ENCODE results near the gene DNAJC12. TPM values are rescaled to one million over a fixed set of nuclear protein-coding genes. Genes with fewer than 3 reads are reported as not detected.
"Not testable (repeated sequence)": the region's sequence is repeated elsewhere in the genome, so short reads cannot be mapped to it uniquely, and the experiment has no call there.

Gene DNAJC12
- total RNA-seq, 1 donor from 2014 or later = 8.6 TPM

DNA sequence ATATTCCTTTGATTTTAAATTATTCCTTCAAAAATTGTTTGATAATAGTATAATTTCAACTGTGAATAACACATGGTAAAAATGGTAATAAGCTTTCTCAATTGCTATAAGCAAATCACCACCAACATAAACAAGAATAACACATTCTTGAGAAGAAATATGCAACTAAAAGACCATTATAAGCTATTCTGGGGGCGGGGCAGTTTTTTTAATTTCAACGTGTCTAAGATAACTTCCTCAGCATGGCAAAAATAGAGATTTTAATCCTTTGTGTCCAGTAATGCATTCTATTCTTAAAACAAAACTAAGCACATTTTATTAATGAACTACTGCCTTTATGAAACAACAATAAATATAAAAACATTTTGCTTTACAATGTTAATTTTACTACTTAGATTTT lies 1.5 kb downstream of the DNAJC12 start:
- Mint-ChIP-seq H3K9me3 (peaks cover 7% of the 10 kb centered on the region), H3K36me3 (no peaks in the 10 kb centered on the region), H3K27me3 (ENCODE audit: low read depth) (no peaks in the 10 kb centered on the region), H3K4me3 (no peak overlapping the region), H3K27ac (no peak overlapping the region), H3K4me1 (peaks cover 14% of the 10 kb centered on the region)
- TF ChIP-seq CTCF (IDR thresholded peaks at IDR 0.05; ENCODE audit: unreplicated experiment) = no peak
- no peak for DNase-seq (ENCODE audit: low spot score in 2 of 2, unreplicated experiment in 2 of 2)

GRCh38 chr10:67835541-67836394 lies 2.2 kb downstream of the DNAJC12 start:
- not testable (repeated sequence) for H3K36me3 Mint-ChIP-seq; H3K9me3 Mint-ChIP-seq; DNase-seq (ENCODE audit: low spot score in 2 of 2, unreplicated experiment in 2 of 2); H3K27me3 Mint-ChIP-seq (ENCODE audit: low read depth); H3K27ac Mint-ChIP-seq
- H3K4me3 Mint-ChIP-seq = peak overlapping the region; percentile 27
- peaks cover 14% of the 10 kb centered on the region for H3K4me1 Mint-ChIP-seq

DNA sequence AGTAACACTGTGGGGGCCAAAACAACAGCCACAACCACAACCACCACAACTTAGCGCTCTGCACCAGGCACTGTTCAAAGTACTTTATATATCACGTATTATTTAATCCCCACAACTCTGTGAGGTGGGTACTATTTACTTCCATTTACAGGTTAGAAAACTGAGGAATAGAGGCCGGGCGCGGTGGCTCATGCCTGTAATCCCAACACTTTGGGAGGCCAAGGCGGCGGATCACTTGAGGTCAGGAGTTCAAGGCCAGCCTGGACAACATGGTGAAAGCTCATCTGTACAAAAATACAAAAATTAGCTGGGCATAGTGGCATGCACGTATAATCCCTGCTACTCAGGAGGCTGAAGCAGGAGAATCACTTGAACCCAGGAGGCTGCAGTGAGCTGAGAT lies 3.6 kb downstream of the DNAJC12 start:
- DNase-seq (ENCODE audit: low spot score in 2 of 2, unreplicated experiment in 2 of 2) = no peak
- no peak overlapping the region for H3K4me3 Mint-ChIP-seq
- TF ChIP-seq CTCF (IDR thresholded peaks at IDR 0.05; ENCODE audit: unreplicated experiment) = no peak
- H3K27me3 Mint-ChIP-seq (ENCODE audit: low read depth) = no peaks in the 10 kb centered on the region
- peaks cover 16% of the 10 kb centered on the region for H3K4me1 Mint-ChIP-seq
- no peaks in the 10 kb centered on the region for H3K36me3 Mint-ChIP-seq
- no peaks in the 10 kb centered on the region for H3K9me3 Mint-ChIP-seq
- no peak overlapping the region for H3K27ac Mint-ChIP-seq

GRCh38 chr10:67827811-67828210 lies 10.2 kb downstream of the DNAJC12 start:
- Mint-ChIP-seq H3K27ac (no peak overlapping the region), H3K36me3 (no peaks in the 10 kb centered on the region), H3K4me1 (peaks cover 7% of the 10 kb centered on the region), H3K4me3 (no peak overlapping the region), H3K27me3 (ENCODE audit: low read depth) (no peaks in the 10 kb centered on the region), H3K9me3 (no peaks in the 10 kb centered on the region)
- DNase-seq (ENCODE audit: low spot score in 2 of 2, unreplicated experiment in 2 of 2) = no peak
- TF ChIP-seq CTCF (IDR thresholded peaks at IDR 0.05; ENCODE audit: unreplicated experiment) = no peak

GRCh38 chr10:67819768-67820204 lies 18.2 kb downstream of the DNAJC12 start:
- TF ChIP-seq CTCF (IDR thresholded peaks at IDR 0.05; ENCODE audit: unreplicated experiment) = no peak

GRCh38 chr10:67818323-67818722 lies 19.7 kb downstream of the DNAJC12 start:
- DNase-seq (ENCODE audit: low spot score in 2 of 2, unreplicated experiment in 2 of 2) = no peak
- Mint-ChIP-seq H3K4me1 (no peaks in the 10 kb centered on the region), H3K36me3 (no peaks in the 10 kb centered on the region), H3K27me3 (ENCODE audit: low read depth) (no peaks in the 10 kb centered on the region), H3K27ac (no peak overlapping the region), H3K4me3 (no peak overlapping the region), H3K9me3 (no peaks in the 10 kb centered on the region)
- no peak for TF ChIP-seq CTCF (IDR thresholded peaks at IDR 0.05; ENCODE audit: unreplicated experiment)

More at GRCh38 chr10:67819768-67820204, 18.2 kb downstream of the DNAJC12 start:
- DNase-seq (ENCODE audit: low spot score in 2 of 2, unreplicated experiment in 2 of 2) = no peak
- H3K27ac Mint-ChIP-seq = no peak overlapping the region
- no peaks in the 10 kb centered on the region for H3K27me3 Mint-ChIP-seq (ENCODE audit: low read depth)
- H3K36me3 Mint-ChIP-seq = no peaks in the 10 kb centered on the region
- no peaks in the 10 kb centered on the region for H3K9me3 Mint-ChIP-seq
- no peak overlapping the region for H3K4me3 Mint-ChIP-seq
- no peaks in the 10 kb centered on the region for H3K4me1 Mint-ChIP-seq

All from mesothelial cell of epicardium (in vitro differentiated cells).